Bronchial epithelial cell (primary cell): ENCODE measurements around the gene RUVBL2. TPM values are rescaled to one million over a fixed set of nuclear protein-coding genes. Genes with fewer than 3 reads are reported as not detected.

Experiments used
- DNase-seq: peaks from one replicate; pipeline ENCODE4 v3.0.0-alpha.2; 2010; ENCODE audit warnings: low read depth
- FAIRE-seq: peaks from 2 replicates; lab custom pipeline; 2011; peaks lifted over from hg19 to GRCh38; lab: Jason Lieb, UNC
- H3K27me3 ChIP-seq: 2 replicates; pipeline ENCODE4 v1.5.1; 2011; ENCODE audit warnings: low read length; ENCODE audit not compliant: control insufficient read depth, insufficient read depth
- H3K36me3 ChIP-seq: 2 replicates; pipeline ENCODE4 v1.5.1; 2011; ENCODE audit warnings: low read length; ENCODE audit not compliant: control insufficient read depth, insufficient read depth
- H3K4me3 ChIP-seq: 2 replicates; pipeline ENCODE4 v1.5.1; 2011; ENCODE audit warnings: mild to moderate bottlenecking, low read depth, low read length, control low read depth
- total RNA-seq: library from RNA; depleted of rRNA; stranded (reverse); fragments of >200 nt; gene quantifications from 2 replicates; pipeline ENCODE4 v1.2.1, GENCODE V29; 2014
- TF ChIP-seq, protein P1 (sequence below): IDR thresholded peaks from 2 replicates; pipeline ENCODE4 v1.5.1; 2011; ENCODE audit warnings: mild to moderate bottlenecking, moderate library complexity, low read length, control low read depth, inconsistent platforms; ENCODE audit not compliant: insufficient read depth, severe bottlenecking

The RUVBL2 gene
- total RNA-seq, 1 donor from 2014 or later, result 267 TPM

GRCh38 chr19:48950159-48950558, 43.5 kb upstream of the RUVBL2 start:
- TF ChIP-seq, protein P1, sequence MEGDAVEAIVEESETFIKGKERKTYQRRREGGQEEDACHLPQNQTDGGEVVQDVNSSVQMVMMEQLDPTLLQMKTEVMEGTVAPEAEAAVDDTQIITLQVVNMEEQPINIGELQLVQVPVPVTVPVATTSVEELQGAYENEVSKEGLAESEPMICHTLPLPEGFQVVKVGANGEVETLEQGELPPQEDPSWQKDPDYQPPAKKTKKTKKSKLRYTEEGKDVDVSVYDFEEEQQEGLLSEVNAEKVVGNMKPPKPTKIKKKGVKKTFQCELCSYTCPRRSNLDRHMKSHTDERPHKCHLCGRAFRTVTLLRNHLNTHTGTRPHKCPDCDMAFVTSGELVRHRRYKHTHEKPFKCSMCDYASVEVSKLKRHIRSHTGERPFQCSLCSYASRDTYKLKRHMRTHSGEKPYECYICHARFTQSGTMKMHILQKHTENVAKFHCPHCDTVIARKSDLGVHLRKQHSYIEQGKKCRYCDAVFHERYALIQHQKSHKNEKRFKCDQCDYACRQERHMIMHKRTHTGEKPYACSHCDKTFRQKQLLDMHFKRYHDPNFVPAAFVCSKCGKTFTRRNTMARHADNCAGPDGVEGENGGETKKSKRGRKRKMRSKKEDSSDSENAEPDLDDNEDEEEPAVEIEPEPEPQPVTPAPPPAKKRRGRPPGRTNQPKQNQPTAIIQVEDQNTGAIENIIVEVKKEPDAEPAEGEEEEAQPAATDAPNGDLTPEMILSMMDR, result no peak
- no peak overlapping the region for H3K4me3 ChIP-seq
- DNase-seq (no peak), FAIRE-seq (no peak)
- H3K27me3 ChIP-seq, result no peaks in the 10 kb centered on the region
- H3K36me3 ChIP-seq, result no peaks in the 10 kb centered on the region

DNA sequence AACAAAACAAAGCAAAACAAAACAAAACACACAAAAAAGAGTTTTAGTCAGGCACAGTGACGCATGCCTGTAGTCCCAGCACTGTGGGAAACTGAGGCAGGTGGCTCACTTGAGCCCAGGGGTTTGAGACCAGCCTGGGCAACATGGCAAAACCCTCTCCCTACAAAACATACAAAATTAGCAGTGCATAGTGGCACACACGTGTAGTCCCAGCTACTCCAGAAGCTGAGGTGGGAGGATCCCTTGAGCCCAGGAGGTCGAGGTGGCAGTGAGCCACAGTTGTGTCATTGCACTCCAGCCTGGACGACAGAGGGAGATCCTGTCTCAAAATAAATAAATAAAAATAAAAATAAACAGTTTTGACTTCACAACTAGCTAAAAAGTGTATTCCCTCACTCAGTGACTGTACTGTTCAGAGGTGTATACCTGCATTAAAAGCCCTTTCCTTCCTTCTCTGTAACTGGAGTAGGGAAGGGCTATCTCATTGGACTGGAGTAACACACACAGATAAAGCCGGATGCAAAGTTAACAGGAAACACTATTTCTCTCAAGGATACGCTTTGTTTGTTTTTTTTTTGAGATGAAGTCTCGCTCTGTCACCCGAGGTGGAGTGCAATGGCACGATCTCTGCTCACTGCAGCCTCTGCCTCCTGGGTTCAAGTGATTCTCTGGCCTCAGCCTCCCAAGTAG, 42.7 kb upstream of the RUVBL2 start:
- FAIRE-seq, result no peak
- Histone ChIP-seq H3K4me3 (no peak overlapping the region), H3K36me3 (no peaks in the 10 kb centered on the region), H3K27me3 (no peaks in the 10 kb centered on the region)
- no peak for DNase-seq
- TF ChIP-seq, protein P1, result no peak

DNA sequence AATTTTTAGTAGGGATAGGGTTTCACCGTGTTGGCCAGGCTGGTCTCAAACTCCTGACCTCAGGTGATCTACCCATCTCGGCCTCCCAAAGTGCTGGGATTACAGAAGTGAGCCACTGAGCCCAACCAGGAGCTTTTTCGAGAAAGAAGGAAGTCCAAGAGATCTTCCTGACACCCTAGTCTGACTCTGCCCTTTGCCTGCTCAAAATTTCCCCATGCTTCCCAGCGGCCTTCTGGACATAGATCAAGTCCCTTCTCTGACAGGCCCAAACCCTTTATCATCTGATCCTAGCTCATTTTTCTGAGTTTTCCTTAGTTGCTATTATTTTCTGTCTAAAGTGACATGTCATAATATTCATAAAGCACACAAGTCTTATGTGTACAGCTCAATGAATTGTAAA, 40.5 kb upstream of the RUVBL2 start:
- no peak overlapping the region for H3K4me3 ChIP-seq
- TF ChIP-seq, protein P1, result no peak
- DNase-seq (no peak), FAIRE-seq (no peak)
- H3K27me3 ChIP-seq, result no peaks in the 10 kb centered on the region
- peaks cover 2% of the 10 kb centered on the region for H3K36me3 ChIP-seq

DNA sequence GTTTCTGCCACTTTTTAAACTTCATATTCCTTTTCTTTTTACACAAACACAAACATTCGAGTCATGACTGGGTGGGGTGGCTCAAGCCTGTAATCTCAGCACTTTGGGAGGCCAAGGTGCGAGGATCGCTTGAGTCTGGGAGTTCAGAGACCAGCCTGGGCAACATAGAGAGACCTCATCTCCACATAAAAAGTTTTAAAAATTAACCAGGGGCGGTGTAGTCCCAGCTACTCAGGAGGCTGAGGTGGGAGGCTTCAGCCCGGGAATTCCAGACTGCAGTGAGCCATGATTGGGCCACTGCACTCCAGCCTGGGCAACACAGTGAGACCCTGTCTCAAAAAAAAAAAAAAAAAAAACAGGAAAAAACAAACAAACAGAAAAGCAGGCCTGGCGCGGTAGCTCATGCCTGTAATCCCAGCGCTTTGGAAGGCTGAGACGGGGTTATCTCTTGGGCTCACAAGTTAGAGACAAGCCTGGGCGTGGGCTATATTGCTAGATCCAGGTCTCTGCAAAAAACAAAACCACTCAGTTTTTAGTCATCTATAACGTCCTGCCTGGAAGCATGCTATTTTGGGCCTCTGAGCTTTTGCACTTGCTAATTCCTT, 39.6 kb upstream of the RUVBL2 start:
- FAIRE-seq (no peak), DNase-seq (no peak)
- Histone ChIP-seq H3K36me3 (peaks cover 2% of the 10 kb centered on the region), H3K4me3 (peak overlapping the region; percentile 73), H3K27me3 (no peaks in the 10 kb centered on the region)
- TF ChIP-seq, protein P1, result no peak

DNA sequence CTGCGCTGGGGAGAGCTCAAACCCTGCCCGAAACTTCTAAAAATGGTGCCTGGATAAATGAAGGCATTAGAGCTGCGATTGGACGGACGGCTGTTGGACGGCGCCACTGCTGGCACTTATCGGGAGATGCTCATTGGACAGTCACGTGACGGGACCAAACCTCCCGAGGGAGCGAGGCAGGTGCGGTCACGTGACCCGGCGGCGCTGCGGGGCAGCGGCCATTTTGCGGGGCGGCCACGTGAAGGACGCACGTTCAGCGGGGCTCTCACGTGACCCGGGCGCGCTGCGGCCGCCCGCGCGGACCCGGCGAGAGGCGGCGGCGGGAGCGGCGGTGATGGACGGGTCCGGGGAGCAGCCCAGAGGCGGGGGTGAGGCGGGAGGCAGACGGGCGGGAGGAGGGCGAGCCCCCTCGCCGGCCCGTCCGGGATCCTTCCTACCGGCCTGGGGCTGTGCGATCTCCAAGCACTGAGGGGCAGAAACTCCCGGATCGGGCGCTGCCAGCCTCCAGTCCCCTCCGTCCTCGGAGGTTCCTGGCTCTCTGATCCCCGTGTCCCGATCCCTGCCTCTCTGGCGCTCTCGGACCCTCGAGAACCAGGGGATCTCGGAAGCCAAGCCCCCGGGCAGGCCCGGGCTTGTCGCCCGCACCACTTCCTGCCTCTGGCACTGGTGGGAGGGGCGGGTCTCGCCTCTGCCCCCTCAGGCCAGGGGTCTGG, 38.9 kb upstream of the RUVBL2 start, which contains the start of gene BAX:
BAX (plus strand) TSS at position 281 of the 713 bp plus-strand sequence; CDS start at position 335, 54 bp downstream.
- Histone ChIP-seq H3K36me3 (peaks cover 2% of the 10 kb centered on the region), H3K4me3 (peak within 1 kb of the TSS; percentile 73), H3K27me3 (no peaks in the 10 kb centered on the region)
- TF ChIP-seq, protein P1, result no peak
- no peak for FAIRE-seq
- peak; percentile 87 for DNase-seq
